ENCODE data around the gene HDHD3.

Gene HDHD3

DNA sequence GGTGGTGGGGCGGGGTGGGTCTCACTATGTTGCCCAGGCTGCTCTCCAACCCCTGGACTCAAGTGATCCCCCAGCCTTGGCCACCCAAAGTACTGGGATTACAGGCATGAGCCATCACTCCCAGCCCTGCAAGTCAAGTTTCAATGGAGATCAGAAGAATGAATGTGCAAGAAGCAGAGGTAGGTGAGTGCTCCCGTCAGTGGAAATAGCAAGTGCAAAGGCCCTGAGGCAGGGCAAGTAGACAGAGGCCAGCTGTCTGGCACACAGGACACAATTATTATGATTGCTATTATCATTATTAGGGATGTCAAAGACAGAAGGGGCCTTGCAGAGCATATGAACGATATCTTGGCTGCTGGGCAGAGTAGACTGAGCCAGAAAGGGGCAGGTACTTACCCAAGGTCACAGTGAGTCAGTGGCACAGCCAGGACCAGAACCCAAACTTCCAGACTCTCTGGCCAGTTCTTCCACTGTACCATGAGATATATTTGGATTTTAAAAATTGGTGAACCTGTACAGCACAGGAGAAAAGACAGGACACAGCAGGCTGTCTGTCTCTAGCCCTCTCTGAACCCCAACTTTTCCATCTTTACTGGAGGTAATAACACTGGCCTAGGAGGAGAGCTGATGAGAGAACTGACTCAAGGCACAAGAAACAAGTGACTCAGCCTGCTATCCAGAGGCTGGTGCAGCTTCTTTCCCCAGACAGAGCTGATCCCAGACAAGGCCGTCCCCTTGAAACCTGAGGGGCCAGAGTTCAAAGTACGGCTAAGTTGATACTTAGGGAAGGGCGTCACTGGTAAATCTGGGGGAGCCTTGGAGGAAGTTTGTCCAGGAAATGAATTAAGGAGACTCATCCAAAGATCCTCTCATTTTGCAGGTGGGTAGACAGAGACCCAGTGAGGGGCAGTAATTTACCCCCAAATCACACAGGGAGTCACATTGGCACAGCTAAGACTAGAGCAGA, 1.4 kb downstream of the HDHD3 start:
- DNase-seq (ENCODE audit: low spot score), result no peak
- no peak for TF ChIP-seq CTCF (IDR thresholded peaks at IDR 0.05; ENCODE audit: extremely low read depth, missing control alignments)

- no peak for TF ChIP-seq CTCF (IDR thresholded peaks at IDR 0.05; ENCODE audit: extremely low read depth, missing control alignments)
- no peak for DNase-seq (ENCODE audit: low spot score)
Measured at GRCh38 chr9:113373676-113374392, 3.0 kb downstream of the HDHD3 start.

DNA sequence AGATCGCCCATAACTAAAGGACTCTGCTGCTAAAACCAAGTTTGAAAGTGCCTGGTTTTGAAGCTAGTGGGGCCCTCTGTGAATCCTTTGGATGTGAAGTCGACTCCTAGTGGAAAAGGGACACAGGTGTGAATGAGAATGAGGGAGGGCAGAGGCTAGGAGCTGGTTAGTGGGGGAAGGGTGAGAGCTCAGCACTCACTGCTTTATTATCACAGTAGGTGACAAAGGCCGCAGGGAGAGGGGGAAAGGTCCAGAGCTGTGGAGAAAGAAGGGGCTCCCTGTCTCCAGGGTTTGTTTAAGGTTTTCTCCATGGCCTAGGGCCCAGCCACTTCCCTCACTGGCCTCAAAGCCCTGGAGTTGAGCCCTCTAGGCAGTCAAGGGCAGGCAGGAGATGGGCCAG, 3.5 kb downstream of the HDHD3 start:
- DNase-seq (ENCODE audit: low spot score), result no peak
- no peak for TF ChIP-seq CTCF (IDR thresholded peaks at IDR 0.05; ENCODE audit: extremely low read depth, missing control alignments)

DNA sequence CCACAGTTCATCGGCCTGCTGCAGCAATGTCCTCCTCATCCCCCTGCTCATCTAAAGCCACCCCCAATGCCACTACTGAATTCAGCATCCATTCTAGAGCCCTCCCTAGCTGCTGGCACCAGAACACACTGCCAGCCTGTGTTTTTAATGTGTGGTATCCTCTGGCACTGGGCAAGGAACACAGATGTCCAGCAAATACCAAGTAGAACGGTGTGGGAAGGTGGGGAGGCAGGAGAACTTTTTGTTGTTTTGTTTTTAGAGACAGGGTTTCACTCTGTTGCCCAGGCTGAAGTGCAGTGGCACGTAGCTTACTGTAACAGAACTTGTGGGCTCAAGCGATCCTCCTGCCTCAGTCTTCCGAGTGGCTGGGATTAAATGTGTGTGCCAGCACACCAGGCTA, 4.7 kb downstream of the HDHD3 start:
- no peak for TF ChIP-seq CTCF (IDR thresholded peaks at IDR 0.05; ENCODE audit: extremely low read depth, missing control alignments)
- DNase-seq (ENCODE audit: low spot score), result no peak

DNA sequence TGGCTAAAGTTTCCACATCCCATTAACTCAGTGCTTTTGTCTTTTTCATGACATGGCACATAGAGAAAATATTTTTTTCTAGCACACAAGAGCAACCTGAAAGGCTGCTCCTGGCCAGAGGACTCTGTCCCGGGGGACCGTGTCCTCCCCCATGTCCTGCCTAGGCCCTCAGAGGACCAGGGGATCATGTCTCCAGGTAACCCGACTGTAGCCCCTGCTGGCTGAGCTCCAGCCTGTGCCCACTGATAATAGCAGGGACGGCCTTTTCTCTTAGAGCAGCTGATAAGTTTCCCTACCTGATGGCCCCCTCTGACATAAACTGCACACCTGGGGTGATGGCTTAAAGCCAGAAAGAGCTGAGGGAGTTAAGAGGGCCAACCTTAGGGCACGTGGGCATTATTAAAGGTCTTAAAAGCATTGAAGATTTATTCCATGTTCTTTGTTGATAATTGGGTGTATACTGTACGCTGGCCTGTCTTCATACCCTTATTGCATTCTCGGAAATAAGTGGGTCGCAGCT, 5.9 kb downstream of the HDHD3 start:
- TF ChIP-seq CTCF (IDR thresholded peaks at IDR 0.05; ENCODE audit: extremely low read depth, missing control alignments), result no peak
- no peak for DNase-seq (ENCODE audit: low spot score)

- no peak for TF ChIP-seq CTCF (IDR thresholded peaks at IDR 0.05; ENCODE audit: extremely low read depth, missing control alignments)
- no peak for DNase-seq (ENCODE audit: low spot score)
Measured at GRCh38 chr9:113369855-113370140, 7.0 kb downstream of the HDHD3 start.

Data from GM20000 (cell line).